Fibroblast of lung (primary cell): ENCODE data around the gene WDR7. TPM values are rescaled to one million over a fixed set of nuclear protein-coding genes. Genes with fewer than 3 reads are reported as not detected.

Source experiments
- DNase-seq, 2 donors: peaks; one replicate each; pipeline versions ENCODE4 v3.0.0 to v3.0.0-alpha.2; 2010; ENCODE audit warnings: low read depth in 2 of 2
- H2AFZ ChIP-seq: 2 replicates; pipeline ENCODE4 v1.5.1; 2012; ENCODE audit warnings: low read length, control low read depth, inconsistent platforms
- H3K27ac ChIP-seq: 2 replicates; pipeline ENCODE4 v1.5.1; 2011; ENCODE audit warnings: low read length, control low read depth; ENCODE audit not compliant: insufficient read depth
- H3K27me3 ChIP-seq: 2 replicates; pipeline ENCODE4 v1.5.1; 2011; ENCODE audit warnings: mild to moderate bottlenecking, low read length; ENCODE audit not compliant: control insufficient read depth, insufficient read depth
- H3K36me3 ChIP-seq: 2 replicates; pipeline ENCODE4 v1.5.1; 2011; ENCODE audit warnings: low read length; ENCODE audit not compliant: control insufficient read depth, insufficient read depth
- H3K4me1 ChIP-seq: 2 replicates; pipeline ENCODE4 v1.5.1; 2011; ENCODE audit warnings: low read length; ENCODE audit not compliant: control insufficient read depth, insufficient read depth; ENCODE audit errors: extremely low read depth
- H3K4me2 ChIP-seq: 2 replicates; pipeline ENCODE4 v1.5.1; 2011; ENCODE audit warnings: low read length, control low read depth; ENCODE audit not compliant: insufficient read depth; ENCODE audit errors: extremely low read depth
- H3K4me3 ChIP-seq, 4 experiments: fragments of 200-600 bp in 1 of 4; sonication (generic) in 1 of 4; replicated peaks in 1 of 4; 2 replicates each; pipeline ENCODE4 v1.5.1; 2011 to 2016; ENCODE audit warnings: low read length in 4 of 4, low read depth in 3 of 4, mild to moderate bottlenecking in 3 of 4, control low read depth in 2 of 4, inconsistent platforms in 1 of 4, mixed read lengths in 1 of 4; ENCODE audit not compliant: insufficient read depth in 1 of 4; ENCODE audit errors: control extremely low read depth in 1 of 4
- H3K79me2 ChIP-seq: 2 replicates; pipeline ENCODE4 v1.5.1; 2012; ENCODE audit warnings: mild to moderate bottlenecking, low read length, inconsistent platforms; ENCODE audit not compliant: control insufficient read depth, insufficient read depth
- H3K9ac ChIP-seq: 2 replicates; pipeline ENCODE4 v1.5.1; 2011; ENCODE audit warnings: mild to moderate bottlenecking, low read length, control low read depth; ENCODE audit not compliant: insufficient read depth
- H3K9me3 ChIP-seq: 2 replicates; pipeline ENCODE4 v1.5.1; 2012; ENCODE audit warnings: low read depth, low read length; ENCODE audit not compliant: control insufficient read depth, insufficient read depth
- H4K20me1 ChIP-seq: 2 replicates; pipeline ENCODE4 v1.5.1; 2011; ENCODE audit warnings: low read length; ENCODE audit not compliant: control insufficient read depth, insufficient read depth; ENCODE audit errors: extremely low read depth
- CTCF ChIP-seq, 2 donors: IDR thresholded peaks in 1 of 2; conservative IDR thresholded peaks in 1 of 2; 1 replicate in 1 of 2; 2 replicates in 1 of 2; pipeline ENCODE4 v1.5.1; 2011 to 2012; ENCODE audit warnings: low read length in 2 of 2, control low read depth in 1 of 2, inconsistent platforms in 1 of 2, low read depth in 1 of 2, mild to moderate bottlenecking in 1 of 2
- EZH2 ChIP-seq: IDR thresholded peaks from 2 replicates; pipeline ENCODE4 v1.5.1; 2012; ENCODE audit warnings: low read length, control low read depth, mild to moderate bottlenecking; ENCODE audit errors: missing control alignments
- polyA plus RNA-seq, 2 donors: library from polyadenylated mRNA; depleted of rRNA in 1 of 2; stranded (reverse) in 1 of 2; unstranded in 1 of 2; fragments of >200 nt; gene quantifications; 2 replicates each; pipeline ENCODE4 v1.2.1, GENCODE V29; 2011 to 2012; ENCODE audit warnings: missing spikeins in 1 of 2
- total RNA-seq: library from RNA; depleted of rRNA; stranded (reverse); fragments of >200 nt; gene quantifications from 2 replicates; pipeline ENCODE4 v1.2.1, GENCODE V29; 2014

The WDR7 gene
- total and polyA plus RNA-seq, 2 donors (not counting 1 experiment from before 2014, with no cell fraction given): 7.2 to 27.2 TPM

- Histone ChIP-seq H3K4me3 (no peak overlapping the region), H2AFZ (no peak overlapping the region), H3K9me3 (no peaks in the 10 kb centered on the region), H3K9ac (no peak overlapping the region), H3K79me2 (no peaks in the 10 kb centered on the region), H3K4me2 (no peak overlapping the region), H3K27me3 (no peaks in the 10 kb centered on the region), H3K36me3 (no peaks in the 10 kb centered on the region), H3K27ac (no peak overlapping the region), H3K4me1 (peaks cover 2% of the 10 kb centered on the region), H4K20me1 (no peaks in the 10 kb centered on the region)
- no peak for TF ChIP-seq CTCF (conservative IDR thresholded peaks at IDR 0.05 in 1 of 2, IDR thresholded peaks at IDR 0.05 in 1 of 2; ENCODE audit: low read depth in 1 of 2, low read length in 2 of 2)
- no peak for TF ChIP-seq EZH2
- DNase-seq: peak; percentile 60 to 71
Observed at GRCh38 chr18:57004366-57005121, 353.4 kb downstream of the WDR7 start.

- no peak overlapping the region for H2AFZ ChIP-seq
- H3K4me2 ChIP-seq: no peak overlapping the region
- no peaks in the 10 kb centered on the region for H4K20me1 ChIP-seq
- TF ChIP-seq EZH2: no peak
- no peak for TF ChIP-seq CTCF (conservative IDR thresholded peaks at IDR 0.05 in 1 of 2, IDR thresholded peaks at IDR 0.05 in 1 of 2; ENCODE audit: low read depth in 1 of 2, low read length in 2 of 2)
- no peaks in the 10 kb centered on the region for H3K36me3 ChIP-seq
- H3K9me3 ChIP-seq: no peaks in the 10 kb centered on the region
- H3K79me2 ChIP-seq: no peaks in the 10 kb centered on the region
- H3K27me3 ChIP-seq: no peaks in the 10 kb centered on the region
- no peak for DNase-seq
- H3K9ac ChIP-seq: no peak overlapping the region
- H3K4me1 ChIP-seq: no peaks in the 10 kb centered on the region
- no peak overlapping the region for H3K4me3 ChIP-seq
- no peak overlapping the region for H3K27ac ChIP-seq
Observed at GRCh38 chr18:57008001-57008686, 357.0 kb downstream of the WDR7 start.

GRCh38 chr18:57009844-57010243 lies 358.7 kb downstream of the WDR7 start:
- Histone ChIP-seq H3K4me3 (no peak overlapping the region), H3K4me1 (no peaks in the 10 kb centered on the region), H3K79me2 (no peaks in the 10 kb centered on the region), H2AFZ (no peak overlapping the region), H4K20me1 (no peaks in the 10 kb centered on the region), H3K27ac (no peak overlapping the region), H3K27me3 (no peaks in the 10 kb centered on the region), H3K4me2 (no peak overlapping the region), H3K9me3 (no peaks in the 10 kb centered on the region), H3K9ac (no peak overlapping the region), H3K36me3 (no peaks in the 10 kb centered on the region)
- TF ChIP-seq EZH2 (no peak), CTCF (conservative IDR thresholded peaks at IDR 0.05 in 1 of 2, IDR thresholded peaks at IDR 0.05 in 1 of 2; ENCODE audit: low read depth in 1 of 2, low read length in 2 of 2) (no peak)
- no peak for DNase-seq
